Myocyte (in vitro differentiated cells): ENCODE measurements around the gene APOB. TPM values are rescaled to one million over a fixed set of nuclear protein-coding genes. Genes with fewer than 3 reads are reported as not detected.

Source experiments
- DNase-seq: peaks from one replicate; pipeline ENCODE4 v3.0.0-alpha.2; 2012; ENCODE audit warnings: low read depth
- total RNA-seq: library from RNA; depleted of rRNA; stranded (reverse); fragments of >200 nt; gene quantifications from 2 replicates; pipeline ENCODE4 v1.2.3, GENCODE V29; 2014

Gene APOB
- total RNA-seq, 1 donor from 2014 or later = not detected

DNA sequence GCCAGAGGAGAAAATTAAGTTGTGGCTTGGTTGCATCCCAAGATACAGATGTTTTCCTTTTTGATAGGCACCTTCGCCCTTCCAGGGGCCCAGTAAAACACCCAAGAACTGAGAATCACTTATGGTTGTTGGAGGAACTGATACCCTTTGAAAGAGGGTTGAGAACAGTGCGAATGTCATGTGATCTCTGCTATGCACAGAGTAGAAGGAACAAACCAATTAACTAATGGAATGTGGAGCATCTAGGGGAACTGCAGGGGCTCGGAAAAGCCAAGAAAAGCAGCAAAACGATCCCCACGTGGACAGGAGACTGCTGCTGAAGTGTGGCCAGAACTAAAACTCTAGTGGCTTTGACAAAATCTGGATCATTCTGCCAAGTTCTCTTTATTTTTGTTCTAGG is 58.8 kb downstream of the APOB start:
- no peak for DNase-seq

DNA sequence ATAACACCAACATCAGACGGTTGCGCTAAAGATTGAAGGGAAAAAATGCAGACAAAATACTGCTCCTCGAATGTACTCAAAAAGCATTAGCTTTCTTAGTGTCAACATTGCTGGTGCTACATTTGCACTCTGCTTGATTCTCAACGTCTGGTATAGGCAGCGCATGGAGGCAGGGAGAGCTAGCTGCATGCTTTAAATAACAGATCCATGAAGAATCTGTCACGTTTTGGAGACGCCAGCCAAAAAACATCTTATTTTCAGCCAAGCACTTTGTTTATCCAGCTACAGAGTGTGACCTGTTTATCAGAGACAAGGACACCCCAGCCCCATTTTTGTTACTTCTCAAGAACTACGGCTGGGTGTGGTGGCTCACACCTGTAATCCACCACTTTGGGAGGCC is 59.5 kb downstream of the APOB start:
- DNase-seq = no peak

DNA sequence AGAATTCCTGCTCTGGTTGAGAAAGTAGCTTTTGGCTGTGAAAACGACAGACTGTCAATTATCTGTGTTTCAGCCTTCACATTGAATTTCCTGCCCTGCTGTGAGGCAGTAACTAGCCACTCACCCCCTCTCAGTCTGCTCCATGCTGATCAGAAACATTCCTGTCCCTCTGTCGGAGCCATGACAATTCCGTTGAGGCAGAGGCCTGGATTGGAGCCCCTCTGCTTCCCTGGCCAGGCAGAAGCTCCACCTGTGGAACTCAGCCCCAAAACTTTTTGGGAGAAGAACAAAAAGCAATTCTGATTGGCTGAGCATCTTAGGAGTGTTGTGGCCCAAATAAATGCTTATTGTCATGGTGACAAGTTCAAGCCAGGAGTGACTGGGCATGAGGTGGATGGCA is 60.0 kb downstream of the APOB start:
- no peak for DNase-seq

DNA sequence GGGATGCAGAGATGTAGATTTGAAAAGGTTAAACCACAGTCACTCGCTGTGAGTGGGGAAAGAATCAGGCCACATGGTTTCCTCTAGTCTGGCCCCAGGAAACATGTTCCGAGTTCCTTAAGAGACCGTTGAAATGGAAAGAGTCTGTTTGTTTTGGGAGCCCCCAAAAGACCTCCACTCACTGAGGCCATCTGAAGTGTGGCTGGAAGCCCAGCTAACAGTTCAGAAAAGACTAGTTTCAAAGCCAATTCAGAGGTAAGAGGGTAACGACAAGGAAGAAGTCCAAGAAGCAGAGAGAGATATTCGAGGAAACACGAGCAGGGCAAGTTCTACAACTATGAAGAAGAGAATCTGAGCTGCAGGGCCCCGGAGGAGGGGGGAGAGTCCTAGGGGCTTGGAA is 61.0 kb downstream of the APOB start:
- DNase-seq = no peak

DNA sequence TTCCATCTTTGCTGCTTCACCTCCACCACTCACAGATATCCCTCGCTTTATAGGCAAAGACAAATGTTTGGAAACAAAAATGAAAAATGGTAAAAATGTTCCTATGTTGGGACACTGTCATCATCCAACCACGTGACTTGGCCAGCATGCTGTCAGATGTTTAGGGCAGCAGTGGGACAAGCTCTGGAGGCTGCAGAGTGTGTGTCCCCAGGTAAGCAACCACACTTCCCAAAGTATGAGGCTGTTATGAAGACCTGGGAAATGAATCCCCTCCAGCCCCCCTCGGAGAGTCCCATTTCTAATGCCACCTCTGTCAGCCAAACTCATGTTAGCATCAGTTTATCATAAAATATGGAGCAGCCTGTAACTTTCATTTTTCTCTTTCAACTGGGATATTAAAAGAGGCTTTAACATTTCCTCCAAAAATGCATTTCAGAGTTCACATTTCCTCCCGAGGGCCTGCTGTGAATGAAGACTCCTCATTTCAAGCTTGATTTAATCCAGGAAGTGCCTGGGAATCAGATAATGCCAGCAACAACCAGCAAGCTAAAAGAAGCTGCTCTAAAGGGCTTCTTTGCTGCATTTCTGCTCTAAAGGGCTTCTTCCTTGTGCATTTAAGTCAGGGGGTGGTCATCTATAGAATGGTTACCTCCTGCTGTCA is 66.2 kb downstream of the APOB start:
- DNase-seq = no peak

DNA sequence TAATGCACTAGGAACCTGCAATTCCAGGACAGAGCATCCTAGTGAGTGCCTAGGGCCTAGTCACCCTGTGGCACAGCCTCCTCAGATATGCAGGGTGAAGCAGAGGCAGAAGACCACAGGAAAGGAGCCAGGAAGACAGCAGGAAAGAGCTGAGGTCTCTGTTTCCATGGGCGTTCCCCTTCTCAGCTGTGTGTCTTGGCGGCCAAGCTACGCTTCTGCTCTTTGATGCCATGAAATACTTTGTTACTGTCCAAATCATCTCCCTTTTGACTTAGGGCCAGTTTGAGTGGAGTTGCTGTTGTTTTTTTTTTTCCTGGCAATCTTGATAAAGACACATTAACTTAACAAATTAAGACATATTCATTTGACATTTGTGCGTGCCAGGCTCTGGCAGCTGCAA is 67.3 kb downstream of the APOB start:
- DNase-seq = no peak

DNA sequence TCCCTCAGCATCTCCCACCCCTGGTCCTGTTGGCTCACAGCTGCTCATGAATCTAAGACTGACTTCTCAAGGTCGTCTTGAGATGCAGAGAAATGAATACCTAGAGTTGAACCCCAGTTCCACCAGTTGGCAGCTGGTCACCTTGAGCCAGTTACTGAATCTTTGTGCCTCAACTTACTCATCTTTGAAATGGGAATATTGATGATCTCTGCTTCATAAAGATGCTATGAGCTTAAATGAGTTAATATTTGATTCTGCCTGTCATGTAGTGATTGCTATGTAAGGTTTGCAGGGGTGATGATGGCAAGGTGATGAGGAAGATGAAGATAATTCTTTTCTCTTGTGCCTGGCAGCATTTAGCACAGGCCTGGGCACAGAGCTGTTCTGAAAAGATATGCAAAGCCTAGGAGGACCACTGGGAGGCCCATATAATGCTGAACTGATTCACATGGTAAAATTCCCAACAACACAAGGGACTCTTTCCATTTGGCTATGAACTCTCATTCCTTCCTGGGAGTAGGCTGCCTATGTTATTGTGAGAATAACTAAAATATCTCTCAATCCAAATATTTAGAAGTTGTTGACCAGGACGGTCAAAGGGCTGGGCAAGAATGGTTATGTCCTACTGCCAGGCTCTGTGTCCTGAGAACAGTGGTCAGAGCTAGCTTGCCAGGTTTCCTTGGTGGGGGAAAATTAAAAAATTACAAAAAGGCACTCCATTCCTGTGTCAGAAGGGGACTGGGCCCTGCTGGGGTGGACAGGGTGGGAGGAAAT is 70.9 kb downstream of the APOB start:
- DNase-seq = no peak

DNA sequence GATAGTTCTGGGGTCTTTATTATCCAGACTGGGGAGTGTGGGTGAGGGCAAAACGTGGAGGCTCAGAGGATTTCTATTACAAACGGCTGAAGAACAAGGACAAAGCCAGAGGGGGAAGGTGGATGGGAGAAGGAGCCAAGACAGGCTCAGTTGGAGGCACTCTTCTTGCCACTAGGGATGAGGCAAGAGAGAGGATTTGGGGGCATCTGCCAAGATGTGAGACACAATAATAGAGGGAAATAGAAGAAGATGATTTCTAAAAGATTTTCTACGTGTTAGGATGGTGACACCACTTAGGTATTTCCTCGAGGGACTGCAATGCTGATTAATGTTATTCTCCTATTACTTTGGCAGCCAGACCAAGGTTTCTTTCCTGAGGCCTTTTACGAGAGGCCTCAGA is 71.8 kb downstream of the APOB start:
- DNase-seq = no peak

DNA sequence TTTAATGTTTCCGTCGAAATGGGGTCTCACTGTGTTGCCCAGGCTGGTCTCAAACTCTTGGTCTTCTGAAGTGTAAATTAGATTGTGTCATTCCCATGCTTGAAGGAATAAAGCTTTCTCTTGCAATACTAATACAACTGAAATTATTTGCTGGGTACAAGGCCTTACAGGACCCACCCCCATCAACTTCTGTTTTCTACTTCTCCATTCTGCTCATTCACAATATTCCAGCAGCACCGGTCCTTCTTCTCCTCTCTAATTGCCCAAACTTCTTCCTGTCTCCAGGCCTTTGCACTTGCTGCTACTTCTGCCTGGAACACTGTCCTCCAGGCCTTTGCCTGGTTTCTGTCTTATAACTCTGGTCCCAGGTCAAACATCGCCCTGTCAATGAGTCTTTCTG is 73.8 kb downstream of the APOB start:
- no peak for DNase-seq

DNA sequence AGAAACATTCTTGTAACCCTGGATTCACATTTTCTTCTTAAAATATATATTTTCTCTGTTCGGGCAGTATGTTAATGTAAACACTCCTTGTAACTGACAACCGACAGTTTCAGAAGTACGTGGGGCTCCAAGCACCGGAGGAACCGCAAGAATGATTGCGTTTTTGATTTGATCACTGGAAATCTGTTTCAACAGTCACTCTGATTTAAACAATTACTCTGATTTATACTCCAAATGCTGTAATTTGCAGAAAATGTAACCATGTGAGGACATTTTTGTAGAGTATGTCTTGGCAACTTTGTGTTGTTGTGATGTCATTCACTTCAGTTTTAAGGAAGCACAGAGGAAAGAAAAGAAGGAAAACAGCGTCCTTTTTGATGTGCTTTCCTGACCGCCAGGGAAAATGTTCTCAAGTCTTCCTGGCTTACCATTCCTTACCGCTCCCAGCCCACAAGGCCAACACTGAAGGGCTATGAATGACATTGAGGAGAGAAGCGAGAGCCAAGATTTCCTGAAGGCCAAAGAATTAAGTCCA is 77.7 kb downstream of the APOB start:
- DNase-seq = no peak

DNA sequence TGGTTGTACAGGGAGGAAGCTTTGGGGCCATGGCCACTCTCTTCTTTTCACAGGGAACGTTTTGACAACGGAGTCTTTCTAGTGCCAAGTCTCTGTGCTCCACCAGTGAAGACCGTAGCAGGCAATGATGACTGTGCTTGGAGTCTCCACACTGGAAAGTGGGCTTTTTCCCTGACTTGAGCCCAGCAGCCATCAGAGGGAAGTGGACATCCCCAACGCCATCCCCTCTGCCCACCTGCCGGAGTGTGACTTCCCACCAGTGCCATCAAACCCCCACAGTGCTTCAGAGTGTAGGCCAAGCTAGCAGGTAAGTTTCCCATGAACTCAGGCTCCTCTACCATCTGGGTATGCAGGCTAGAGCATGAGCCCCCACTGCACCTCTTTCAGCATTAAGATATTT is 78.7 kb downstream of the APOB start:
- DNase-seq = no peak

DNA sequence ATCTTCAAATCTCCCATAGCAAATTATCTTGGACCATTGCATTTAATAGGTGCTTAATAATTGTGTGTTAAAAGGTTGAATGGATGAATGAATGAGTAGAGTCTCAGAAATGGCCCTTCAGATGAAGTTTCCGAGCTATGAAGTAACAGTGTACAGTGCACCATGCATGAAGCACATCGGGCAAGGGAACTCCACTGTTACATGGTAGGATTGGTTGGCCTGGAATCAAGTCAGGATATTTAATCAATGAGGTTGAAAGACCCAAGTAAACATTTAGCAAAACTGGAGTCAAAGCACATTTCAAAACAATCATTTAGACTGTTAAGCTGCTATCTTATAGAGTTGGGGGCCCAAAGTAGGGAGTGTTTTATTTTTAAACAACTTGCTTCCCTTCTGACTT is 80.0 kb downstream of the APOB start:
- DNase-seq = no peak

DNA sequence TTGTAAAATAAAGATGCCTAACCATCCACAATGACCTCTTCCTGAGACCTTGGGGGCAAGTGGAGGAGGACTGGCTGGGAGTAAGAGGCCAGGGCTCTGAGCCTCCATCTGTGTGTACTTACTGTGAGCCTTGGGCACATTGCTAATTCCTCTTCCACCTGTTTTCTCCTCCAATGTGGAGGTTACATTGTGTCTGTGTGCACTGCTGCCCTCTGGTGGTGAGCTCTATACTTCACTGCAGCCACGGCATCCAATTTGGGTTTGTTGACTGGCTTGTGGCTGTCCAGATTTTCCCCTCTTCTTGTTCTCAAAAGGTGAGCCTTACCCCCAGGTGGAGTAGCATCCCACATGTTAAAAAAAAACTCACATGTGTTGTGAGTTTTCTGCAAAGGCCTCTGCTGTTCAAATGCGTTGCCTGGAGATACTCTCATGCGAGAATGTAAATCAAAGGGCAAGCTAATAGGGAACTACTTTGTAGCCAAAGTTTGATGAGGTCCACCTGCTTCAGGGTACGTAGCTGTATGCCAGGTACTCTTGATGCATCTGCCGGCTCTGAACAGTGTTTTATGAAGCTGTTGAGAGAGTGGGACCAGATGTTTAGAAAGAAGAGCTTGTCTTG is 80.8 kb downstream of the APOB start:
- peak; percentile 78 for DNase-seq

DNA sequence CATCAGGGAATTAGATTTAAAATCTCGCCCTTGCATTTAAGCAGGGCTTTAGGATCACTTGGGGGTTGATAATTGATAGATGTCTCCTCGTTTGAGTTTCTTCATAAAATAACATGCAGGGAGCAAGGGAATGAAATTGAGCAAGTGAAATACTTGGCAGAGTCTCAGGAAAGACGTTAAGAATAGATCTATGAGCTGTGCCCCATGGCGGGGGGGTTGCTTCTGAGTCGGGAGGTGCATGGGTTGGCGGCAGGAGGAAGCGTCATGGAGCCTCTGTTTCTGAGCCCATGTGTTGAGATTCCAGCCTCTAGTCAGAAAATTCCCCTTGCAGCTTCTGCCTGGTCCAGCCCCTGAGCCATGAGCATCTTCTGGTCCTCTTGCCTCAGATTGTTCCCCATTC is 82.0 kb downstream of the APOB start:
- no peak for DNase-seq

DNA sequence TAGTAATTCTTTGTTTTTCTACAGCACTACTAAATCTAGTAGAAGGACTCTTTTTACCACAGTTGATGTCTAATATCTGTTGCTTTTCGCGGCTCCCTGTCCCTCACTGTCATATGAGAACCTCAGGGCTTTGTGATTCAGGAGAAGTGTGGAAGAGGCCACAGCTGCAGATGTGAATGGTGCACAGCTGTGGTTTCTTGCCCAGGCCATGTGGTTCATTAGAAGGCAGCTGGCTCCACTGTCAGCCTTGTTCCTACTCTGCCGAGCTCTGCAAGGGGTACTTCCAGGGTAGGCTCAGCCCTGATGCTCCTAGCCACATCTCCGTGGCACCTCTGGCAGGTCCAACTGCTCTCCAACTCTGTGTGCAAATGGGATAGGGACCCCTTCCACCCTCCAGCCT is 83.9 kb downstream of the APOB start:
- DNase-seq = no peak

DNA sequence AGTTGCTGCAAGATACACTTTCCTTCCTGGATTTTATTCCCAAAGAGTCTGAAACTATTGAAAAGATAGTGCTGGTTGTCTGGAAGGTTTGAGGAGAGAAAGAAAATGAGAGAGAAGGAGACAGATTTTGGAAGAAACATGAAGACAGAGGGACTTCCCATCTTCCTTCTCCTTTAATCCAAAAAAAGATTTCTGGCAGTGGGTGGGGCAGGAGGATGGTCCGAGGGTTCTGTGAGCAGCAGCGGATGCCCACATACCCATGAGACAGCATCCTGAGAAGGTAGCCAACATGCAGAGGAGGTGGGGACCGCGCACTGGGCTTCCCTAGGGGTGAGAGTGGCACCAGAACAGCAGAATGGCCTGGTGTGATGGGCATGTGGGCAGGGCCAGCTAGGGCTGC is 84.6 kb downstream of the APOB start:
- no peak for DNase-seq

DNA sequence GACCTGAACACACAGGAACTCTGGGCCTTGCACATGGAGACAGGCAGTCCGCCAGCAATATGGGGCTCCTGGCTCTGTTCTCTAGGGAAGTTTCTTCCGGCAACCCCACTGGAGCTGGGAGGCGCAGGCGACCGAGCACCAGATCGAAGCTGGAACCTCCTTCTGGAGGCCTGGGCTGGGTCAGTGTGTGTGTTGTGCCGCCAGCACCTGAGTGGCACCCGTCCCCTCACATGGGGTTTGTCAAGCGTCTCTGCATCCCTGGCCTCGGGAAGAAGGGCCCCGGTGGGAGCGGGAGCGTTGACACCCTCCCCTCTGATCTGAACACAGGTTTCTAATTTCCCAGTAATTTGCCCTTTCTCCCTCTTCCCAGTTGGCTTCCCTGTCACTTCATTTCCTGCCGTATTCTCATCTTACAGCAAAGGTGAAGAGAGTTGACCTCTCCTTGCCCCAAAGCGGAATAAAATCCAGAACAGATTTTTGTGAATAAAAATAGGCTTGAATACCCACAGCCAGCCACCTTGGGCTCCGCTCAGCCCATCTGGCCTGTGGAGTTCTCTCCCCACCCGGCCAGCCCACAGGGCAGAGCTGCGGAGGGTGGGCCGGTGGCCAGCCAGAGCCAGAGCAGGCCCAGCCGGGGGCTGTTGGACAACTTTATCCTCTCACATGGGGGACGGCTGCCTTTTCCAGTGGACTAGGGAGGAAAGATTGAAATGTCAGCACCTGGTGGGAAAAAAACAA is 85.9 kb downstream of the APOB start:
- no peak for DNase-seq

DNA sequence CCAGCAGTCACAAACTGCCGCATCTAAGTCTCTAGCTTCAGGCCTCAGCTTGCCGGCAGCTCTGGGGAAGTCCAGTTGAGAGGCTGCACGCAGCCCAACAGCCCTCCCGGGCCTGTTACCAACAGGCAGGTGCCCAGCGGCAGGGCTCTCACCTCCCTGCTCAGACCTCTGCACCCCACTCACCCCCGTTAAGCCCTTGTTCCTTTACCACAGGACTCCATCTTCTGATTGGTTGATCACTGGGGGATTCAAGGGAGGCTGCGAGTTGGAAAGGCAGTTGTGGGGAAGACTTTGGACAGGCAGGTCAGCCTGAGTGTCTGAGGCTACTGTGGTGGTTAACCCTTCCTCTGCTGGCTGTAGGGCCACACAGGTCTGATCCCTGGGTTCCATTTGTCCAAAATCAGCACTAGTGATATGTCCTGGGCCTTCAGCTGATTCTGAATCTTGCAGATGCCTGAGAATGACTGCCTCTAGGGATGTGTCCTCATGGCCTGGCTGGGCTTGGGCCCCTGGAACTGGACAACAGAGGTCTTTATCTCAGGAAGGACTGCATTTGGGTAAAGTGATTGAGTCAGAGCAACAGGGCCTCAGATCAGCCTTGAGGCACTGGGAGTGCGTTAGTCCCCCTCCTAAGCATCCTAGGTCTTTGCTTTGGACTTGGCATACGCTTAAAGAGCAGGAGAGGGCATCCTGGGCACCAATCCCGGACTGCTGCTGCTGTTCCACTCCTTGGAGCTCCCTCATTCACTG is 88.4 kb downstream of the APOB start:
- no peak for DNase-seq

DNA sequence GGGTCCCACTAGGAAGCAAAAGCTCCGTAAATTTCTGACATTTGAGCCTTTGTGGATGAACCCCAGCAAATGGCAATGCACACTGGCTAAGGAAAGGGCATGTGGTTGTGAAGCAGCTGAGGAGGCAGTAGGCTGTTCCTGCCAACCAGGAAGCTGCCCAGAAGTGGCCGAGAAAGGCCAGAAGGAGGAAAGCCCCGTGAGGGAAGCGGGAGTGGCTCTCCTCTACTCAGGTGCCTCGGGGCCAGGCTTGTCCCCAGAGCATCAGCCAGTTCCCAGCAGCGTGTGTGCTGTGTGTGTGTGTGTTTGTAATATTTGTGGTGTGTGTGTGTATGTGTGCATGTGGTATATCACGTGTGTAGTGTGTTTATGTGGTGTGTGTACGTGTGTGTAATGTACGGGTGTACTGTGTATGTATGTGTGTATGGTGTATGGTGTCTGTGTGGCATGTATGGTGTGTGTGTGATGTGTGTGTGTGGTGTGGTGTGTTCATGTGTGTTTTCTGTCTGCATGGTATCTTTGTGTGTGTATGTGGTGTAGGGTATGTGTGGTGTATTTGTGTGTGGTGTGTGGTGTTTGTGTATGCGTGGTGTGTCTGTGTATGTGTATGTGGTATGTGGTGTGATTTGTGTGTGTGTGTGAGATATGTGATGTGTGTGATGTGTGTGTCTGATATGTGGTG is 90.6 kb downstream of the APOB start:
- DNase-seq = no peak
